Colonic mucosa (tissue), 4 donors: ENCODE data around the gene PCSK5. TPM values are rescaled to one million over a fixed set of nuclear protein-coding genes. Genes with fewer than 3 reads are reported as not detected.

Experiments used
- DNase-seq: peaks from one replicate; pipeline ENCODE4 v3.0.0-alpha.2; 2020
- H3K27ac ChIP-seq: fragments of 200-600 bp; one replicate; pipeline ENCODE4 v1.8.0; 2021
- H3K27me3 ChIP-seq: fragments of 200-600 bp; one replicate; pipeline ENCODE4 v1.8.0; 2021
- H3K36me3 ChIP-seq: fragments of 200-600 bp; one replicate; pipeline ENCODE4 v1.8.0; 2021
- H3K4me1 ChIP-seq: fragments of 200-600 bp; one replicate; pipeline ENCODE4 v1.8.0; 2021; ENCODE audit warnings: mild to moderate bottlenecking
- H3K4me3 ChIP-seq: fragments of 200-600 bp; one replicate; pipeline ENCODE4 v1.8.0; 2021
- H3K9ac ChIP-seq, 2 donors: one replicate each; pipeline ENCODE4 v1.7.0; 2013; ENCODE audit warnings: control low read depth in 2 of 2, low read depth in 2 of 2, low read length in 2 of 2
- H3K9me3 ChIP-seq: fragments of 200-600 bp; one replicate; pipeline ENCODE4 v1.8.0; 2021
- CTCF ChIP-seq: fragments of 200-600 bp; IDR thresholded peaks from one replicate; pipeline ENCODE4 v1.8.0; 2022; ENCODE audit warnings: antibody characterized with exemption, mild to moderate bottlenecking
- intact Hi-C: fragments of 100-400 bp; cut with DNase I; formaldehyde crosslinking; loops from one replicate; pipeline ENCODE4 v1.14.1; 2022
- total RNA-seq, 2 donors: library from RNA; stranded (reverse); fragmentation: NEBNext Ultra II Directional in 1 of 2; extraction: Animal tissue kit (Norgen Biotek cat#: 25700) in 1 of 2; gene quantifications; one replicate each; pipeline ENCODE4 v1.2.1, GENCODE V29; 2021
- donor health status: healthy.
- donor health status: DM: no; HTN: no; CAD: no.
- donor health status: DM: no; HTN: no; CAD: no.

Gene PCSK5
- total RNA-seq, 2 donors from 2014 or later, result 36.7 to 55.3 TPM

GRCh38 chr9:76266649-76267283 lies 376.3 kb downstream of the PCSK5 start:
- no peaks in the 10 kb centered on the region for H3K36me3 ChIP-seq
- no peaks in the 10 kb centered on the region for H3K9me3 ChIP-seq
- peak; percentile 33 for DNase-seq
- intact Hi-C loops, result no loop called here
- no peak overlapping the region for H3K27ac ChIP-seq
- no peak overlapping the region for H3K4me3 ChIP-seq
- no peaks in the 10 kb centered on the region for H3K4me1 ChIP-seq
- TF ChIP-seq CTCF, result no peak
- H3K27me3 ChIP-seq, result no peaks in the 10 kb centered on the region
- no peak overlapping the region for H3K9ac ChIP-seq

GRCh38 chr9:76267284-76267652 lies 376.8 kb downstream of the PCSK5 start:
- H3K4me1 ChIP-seq, result no peaks in the 10 kb centered on the region
- DNase-seq, result no peak
- intact Hi-C loops, result no loop called here
- H3K9me3 ChIP-seq, result no peaks in the 10 kb centered on the region
- H3K27me3 ChIP-seq, result no peaks in the 10 kb centered on the region
- TF ChIP-seq CTCF, result no peak
- no peaks in the 10 kb centered on the region for H3K36me3 ChIP-seq
- no peak overlapping the region for H3K9ac ChIP-seq
- no peak overlapping the region for H3K27ac ChIP-seq
- no peak overlapping the region for H3K4me3 ChIP-seq

GRCh38 chr9:76269789-76270188 lies 379.3 kb downstream of the PCSK5 start:
- DNase-seq, result no peak

GRCh38 chr9:76271755-76272154 lies 381.3 kb downstream of the PCSK5 start:
- no peak overlapping the region for H3K4me3 ChIP-seq
- H3K27me3 ChIP-seq, result no peaks in the 10 kb centered on the region
- DNase-seq, result no peak
- TF ChIP-seq CTCF, result no peak
- no peaks in the 10 kb centered on the region for H3K36me3 ChIP-seq
- intact Hi-C loops, result no loop called here
- no peaks in the 10 kb centered on the region for H3K4me1 ChIP-seq
- no peak overlapping the region for H3K9ac ChIP-seq
- H3K27ac ChIP-seq, result no peak overlapping the region
- no peaks in the 10 kb centered on the region for H3K9me3 ChIP-seq

More at GRCh38 chr9:76269789-76270188, 379.3 kb downstream of the PCSK5 start:
- Histone ChIP-seq H3K4me3 (no peak overlapping the region), H3K9me3 (no peaks in the 10 kb centered on the region), H3K9ac (no peak overlapping the region), H3K27me3 (no peaks in the 10 kb centered on the region), H3K27ac (no peak overlapping the region), H3K36me3 (no peaks in the 10 kb centered on the region), H3K4me1 (no peaks in the 10 kb centered on the region)
- intact Hi-C loops, result no loop called here
- TF ChIP-seq CTCF, result no peak

GRCh38 chr9:76289042-76289441 lies 398.6 kb downstream of the PCSK5 start:
- Histone ChIP-seq H3K9ac (no peak overlapping the region), H3K9me3 (no peaks in the 10 kb centered on the region), H3K36me3 (no peaks in the 10 kb centered on the region), H3K4me3 (no peak overlapping the region), H3K4me1 (no peaks in the 10 kb centered on the region), H3K27me3 (no peaks in the 10 kb centered on the region), H3K27ac (no peak overlapping the region)
- TF ChIP-seq CTCF, result no peak
- intact Hi-C loops, result no loop called here
- no peak for DNase-seq
